WTC11 (cell line): ENCODE data around the gene NPAS3. TPM values are rescaled to one million over a fixed set of nuclear protein-coding genes. Genes with fewer than 3 reads are reported as not detected.

ENCODE experiments used
- ATAC-seq: fragments of 200-7000 bp; cut with Tn5 transposase; 2 replicates; pipeline ENCODE4 v1.10.0; 2021; ENCODE audit warnings: mild to moderate bottlenecking, moderate library complexity
- CTCF ChIA-PET: fragments of 300-600 bp; sonication (Branson Sonifier 250); formaldehyde crosslinking; loops from one replicate; lab custom pipeline; 2021; ENCODE audit warnings: antibody characterized with exemption; lab: Charles Lee
- POLR2A ChIA-PET: fragments of 350-600 bp; sonication (Branson Sonifier 250); formaldehyde crosslinking; loops from one replicate; lab custom pipeline; 2021; ENCODE audit warnings: antibody characterized with exemption; lab: Charles Lee
- DNase-seq: peaks from one replicate; pipeline ENCODE4 v3.0.0; 2021; ENCODE audit warnings: low spot score
- H3K27ac Mint-ChIP-seq: 2 replicates; pipeline ENCODE4 v1.8.0; 2021; ENCODE audit warnings: mixed read lengths
- H3K27me3 Mint-ChIP-seq: 2 replicates; pipeline ENCODE4 v1.8.0; 2021; ENCODE audit warnings: low read depth, mild to moderate bottlenecking, moderate library complexity, mixed read lengths
- H3K36me3 Mint-ChIP-seq: 2 replicates; pipeline ENCODE4 v1.8.0; 2021; ENCODE audit warnings: mixed read lengths
- H3K4me1 Mint-ChIP-seq: 2 replicates; pipeline ENCODE4 v1.8.0; 2022; ENCODE audit warnings: mixed read lengths
- H3K4me3 Mint-ChIP-seq: 2 replicates; pipeline ENCODE4 v1.8.0; 2021; ENCODE audit warnings: mild to moderate bottlenecking, moderate library complexity, mixed read lengths
- H3K9me3 Mint-ChIP-seq: 2 replicates; pipeline ENCODE4 v1.8.0; 2021; ENCODE audit warnings: mixed read lengths
- CREM ChIP-seq: sonication (generic); formaldehyde crosslinking; IDR thresholded peaks from 2 replicates; pipeline ENCODE4 v1.8.1; 2022; ENCODE audit warnings: mild to moderate bottlenecking, missing genetic modification reagents, moderate library complexity
- EMX1 ChIP-seq: fragments of 250-450 bp; sonication (Bioruptor Pico); IDR thresholded peaks from 2 replicates; pipeline ENCODE4 v1.8.0; 2021; ENCODE audit warnings: mild to moderate bottlenecking
- ETV6 ChIP-seq: sonication (generic); formaldehyde crosslinking; IDR thresholded peaks from 2 replicates; pipeline ENCODE4 v1.8.1; 2022; ENCODE audit warnings: mild to moderate bottlenecking, missing genetic modification reagents
- FOXJ3 ChIP-seq: sonication (generic); formaldehyde crosslinking; IDR thresholded peaks from 2 replicates; pipeline ENCODE4 v1.9.0; 2021; ENCODE audit warnings: missing genetic modification reagents, mild to moderate bottlenecking, borderline replicate concordance
- GRHL2 ChIP-seq: fragments of 250-450 bp; sonication (Bioruptor Pico); IDR thresholded peaks from 2 replicates; pipeline ENCODE4 v1.8.0; 2022; ENCODE audit warnings: mild to moderate bottlenecking, moderate library complexity; ENCODE audit not compliant: insufficient replicate concordance, severe bottlenecking
- GTF2I ChIP-seq: fragments of 250-450 bp; sonication (Bioruptor Pico); conservative IDR thresholded peaks from 2 replicates; pipeline ENCODE4 v1.4.0; 2021; ENCODE audit warnings: mild to moderate bottlenecking
- HMGA2 ChIP-seq: fragments of 250-450 bp; sonication (Bioruptor Pico); IDR thresholded peaks from 2 replicates; pipeline ENCODE4 v1.4.0; 2021; ENCODE audit warnings: mild to moderate bottlenecking, moderate library complexity
- IRF2 ChIP-seq: sonication (generic); formaldehyde crosslinking; IDR thresholded peaks from 2 replicates; pipeline ENCODE4 v1.8.0; 2022; ENCODE audit warnings: low read depth, missing genetic modification reagents, borderline replicate concordance
- KAT7 ChIP-seq: sonication (generic); formaldehyde crosslinking; IDR thresholded peaks from 2 replicates; pipeline ENCODE4 v1.8.1; 2023; ENCODE audit warnings: missing genetic modification reagents, mild to moderate bottlenecking, borderline replicate concordance
- NR2C2 ChIP-seq: sonication (generic); formaldehyde crosslinking; IDR thresholded peaks from 2 replicates; pipeline ENCODE4 v1.8.0; 2022; ENCODE audit warnings: mild to moderate bottlenecking, missing genetic modification reagents
- PRRX2 ChIP-seq: fragments of 250-450 bp; sonication (Bioruptor Pico); IDR thresholded peaks from 2 replicates; pipeline ENCODE4 v1.8.0; 2021; ENCODE audit warnings: mild to moderate bottlenecking
- RELA ChIP-seq: sonication (generic); formaldehyde crosslinking; IDR thresholded peaks from 2 replicates; pipeline ENCODE4 v1.8.1; 2022; ENCODE audit warnings: missing genetic modification reagents, mild to moderate bottlenecking, borderline replicate concordance
- TEAD1 ChIP-seq: sonication (generic); formaldehyde crosslinking; IDR thresholded peaks from 2 replicates; pipeline ENCODE4 v1.8.0; 2022; ENCODE audit warnings: mild to moderate bottlenecking, missing genetic modification reagents
- ZNF138 ChIP-seq: sonication (generic); formaldehyde crosslinking; conservative IDR thresholded peaks from 2 replicates; pipeline ENCODE4 v1.8.1; 2022; ENCODE audit warnings: mild to moderate bottlenecking, moderate library complexity, missing genetic modification reagents
- ZNF317 ChIP-seq: sonication (generic); formaldehyde crosslinking; IDR thresholded peaks from 2 replicates; pipeline ENCODE4 v1.8.1; 2023; ENCODE audit warnings: low read depth, mild to moderate bottlenecking, moderate library complexity, missing genetic modification reagents, borderline replicate concordance
- ZNF671 ChIP-seq: fragments of 250-450 bp; sonication (Bioruptor Pico); IDR thresholded peaks from 2 replicates; pipeline ENCODE4 v1.8.0; 2021; ENCODE audit warnings: mild to moderate bottlenecking
- total RNA-seq: library from RNA; stranded (reverse); gene quantifications from 3 replicates; pipeline ENCODE4 v1.2.3, GENCODE V29; 2021
- TF ChIP-seq, protein P1 (sequence below): fragments of 200-600 bp; IDR thresholded peaks from 2 replicates; pipeline ENCODE4 v1.8.0; 2022; ENCODE audit warnings: antibody characterized with exemption
- TF ChIP-seq, protein P2 (sequence below): sonication (generic); formaldehyde crosslinking; conservative IDR thresholded peaks from 2 replicates; pipeline ENCODE4 v1.8.1; 2022; ENCODE audit warnings: mild to moderate bottlenecking, missing genetic modification reagents
- TF ChIP-seq, protein P3 (sequence below): sonication (generic); formaldehyde crosslinking; conservative IDR thresholded peaks from 2 replicates; pipeline ENCODE4 v1.8.1; 2023; ENCODE audit warnings: mild to moderate bottlenecking, low read depth, missing genetic modification reagents, moderate library complexity
- TF ChIP-seq, protein P4 (sequence below): sonication (generic); formaldehyde crosslinking; IDR thresholded peaks from 2 replicates; pipeline ENCODE4 v1.8.1; 2023; ENCODE audit warnings: mild to moderate bottlenecking, missing genetic modification reagents, moderate library complexity
- TF ChIP-seq, protein P5 (sequence below): fragments of 250-450 bp; sonication (Bioruptor Pico); IDR thresholded peaks from 2 replicates; pipeline ENCODE4 v1.9.0; 2021; ENCODE audit warnings: mild to moderate bottlenecking
- TF ChIP-seq, protein P6 (sequence below): sonication (generic); formaldehyde crosslinking; IDR thresholded peaks from 2 replicates; pipeline ENCODE4 v1.8.1; 2023; ENCODE audit warnings: mild to moderate bottlenecking, missing genetic modification reagents, borderline replicate concordance

The NPAS3 gene
- total RNA-seq, 1 experiment from 2014 or later, result 3.2 TPM

DNA sequence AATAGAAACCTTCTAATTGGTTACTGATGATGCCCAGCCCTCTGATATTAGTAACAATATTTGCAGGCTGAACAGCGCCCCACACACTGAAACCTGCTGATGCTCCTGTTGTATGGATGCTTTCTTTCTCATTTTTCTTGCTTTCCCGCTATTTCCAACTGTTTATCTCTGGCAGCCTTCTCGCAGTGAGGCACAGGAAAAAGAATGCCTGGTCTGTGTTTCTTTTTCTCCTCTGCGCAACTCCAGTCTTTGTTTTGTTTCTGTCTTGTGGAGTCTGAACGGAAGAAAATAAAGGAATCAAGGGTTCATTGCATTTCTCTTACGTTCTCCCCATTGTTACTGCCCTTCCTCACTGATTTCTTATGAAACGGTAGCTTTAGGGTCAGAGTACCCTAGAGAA is 561.0 kb downstream of the NPAS3 start (continued):
- TF ChIP-seq, protein P1, sequence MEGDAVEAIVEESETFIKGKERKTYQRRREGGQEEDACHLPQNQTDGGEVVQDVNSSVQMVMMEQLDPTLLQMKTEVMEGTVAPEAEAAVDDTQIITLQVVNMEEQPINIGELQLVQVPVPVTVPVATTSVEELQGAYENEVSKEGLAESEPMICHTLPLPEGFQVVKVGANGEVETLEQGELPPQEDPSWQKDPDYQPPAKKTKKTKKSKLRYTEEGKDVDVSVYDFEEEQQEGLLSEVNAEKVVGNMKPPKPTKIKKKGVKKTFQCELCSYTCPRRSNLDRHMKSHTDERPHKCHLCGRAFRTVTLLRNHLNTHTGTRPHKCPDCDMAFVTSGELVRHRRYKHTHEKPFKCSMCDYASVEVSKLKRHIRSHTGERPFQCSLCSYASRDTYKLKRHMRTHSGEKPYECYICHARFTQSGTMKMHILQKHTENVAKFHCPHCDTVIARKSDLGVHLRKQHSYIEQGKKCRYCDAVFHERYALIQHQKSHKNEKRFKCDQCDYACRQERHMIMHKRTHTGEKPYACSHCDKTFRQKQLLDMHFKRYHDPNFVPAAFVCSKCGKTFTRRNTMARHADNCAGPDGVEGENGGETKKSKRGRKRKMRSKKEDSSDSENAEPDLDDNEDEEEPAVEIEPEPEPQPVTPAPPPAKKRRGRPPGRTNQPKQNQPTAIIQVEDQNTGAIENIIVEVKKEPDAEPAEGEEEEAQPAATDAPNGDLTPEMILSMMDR, result no peak

DNA sequence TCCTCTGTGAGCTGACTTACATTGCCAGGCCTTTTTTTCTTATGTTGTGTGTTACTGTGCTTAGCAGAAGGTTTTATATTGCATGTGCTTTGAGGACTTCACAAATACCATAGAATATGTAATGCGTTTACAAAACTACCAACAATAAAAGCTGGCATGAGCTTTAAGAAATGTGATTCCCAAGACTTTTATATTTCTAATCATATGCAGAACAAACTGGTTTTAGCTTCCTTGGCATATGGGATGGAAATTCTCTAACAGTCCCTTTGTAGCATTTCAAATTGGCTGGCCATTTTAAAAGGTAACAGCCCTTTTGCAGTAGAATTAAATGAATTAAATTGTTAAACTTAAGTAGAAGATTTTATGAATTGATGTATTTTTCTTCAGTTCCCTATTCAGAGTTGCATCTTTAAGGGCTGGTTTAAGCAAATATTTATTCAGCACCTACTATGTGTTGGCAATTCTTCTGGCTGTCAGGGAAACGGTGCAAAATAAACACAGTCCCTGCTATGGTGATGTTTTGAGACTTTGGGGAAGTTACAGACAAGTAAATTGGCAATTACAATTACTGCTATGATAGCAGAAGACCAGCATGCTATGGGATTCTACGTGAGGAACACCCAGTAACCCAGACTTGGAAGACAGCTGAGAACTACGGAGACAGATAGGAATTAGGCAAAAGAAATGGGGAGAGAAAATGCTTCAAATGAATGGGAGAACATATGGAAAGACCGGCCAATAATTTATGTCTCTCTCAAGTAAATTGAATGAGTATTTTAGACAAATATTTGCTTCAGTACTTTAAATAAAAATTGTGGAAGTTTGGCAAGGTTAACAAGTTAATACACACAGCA is 565.8 kb downstream of the NPAS3 start:
- TF ChIP-seq RELA (CRISPR knock-in tag) (no peak), FOXJ3 (CRISPR knock-in tag) (no peak), ZNF671 (CRISPR knock-in tag) (no peak), GTF2I (no peak)
- TF ChIP-seq, all 79 proteins: peak for 0
- POLR2A ChIA-PET, result no interaction called here
- no peaks in the 10 kb centered on the region for H3K9me3 Mint-ChIP-seq
- no peak for ATAC-seq
- H3K27me3 Mint-ChIP-seq, result no peaks in the 10 kb centered on the region
- CTCF ChIA-PET, result no interaction called here
- H3K4me1 Mint-ChIP-seq, result no peaks in the 10 kb centered on the region
- no peak overlapping the region for H3K27ac Mint-ChIP-seq
- H3K36me3 Mint-ChIP-seq, result no peaks in the 10 kb centered on the region
- H3K4me3 Mint-ChIP-seq, result no peak overlapping the region
- no peak for DNase-seq

DNA sequence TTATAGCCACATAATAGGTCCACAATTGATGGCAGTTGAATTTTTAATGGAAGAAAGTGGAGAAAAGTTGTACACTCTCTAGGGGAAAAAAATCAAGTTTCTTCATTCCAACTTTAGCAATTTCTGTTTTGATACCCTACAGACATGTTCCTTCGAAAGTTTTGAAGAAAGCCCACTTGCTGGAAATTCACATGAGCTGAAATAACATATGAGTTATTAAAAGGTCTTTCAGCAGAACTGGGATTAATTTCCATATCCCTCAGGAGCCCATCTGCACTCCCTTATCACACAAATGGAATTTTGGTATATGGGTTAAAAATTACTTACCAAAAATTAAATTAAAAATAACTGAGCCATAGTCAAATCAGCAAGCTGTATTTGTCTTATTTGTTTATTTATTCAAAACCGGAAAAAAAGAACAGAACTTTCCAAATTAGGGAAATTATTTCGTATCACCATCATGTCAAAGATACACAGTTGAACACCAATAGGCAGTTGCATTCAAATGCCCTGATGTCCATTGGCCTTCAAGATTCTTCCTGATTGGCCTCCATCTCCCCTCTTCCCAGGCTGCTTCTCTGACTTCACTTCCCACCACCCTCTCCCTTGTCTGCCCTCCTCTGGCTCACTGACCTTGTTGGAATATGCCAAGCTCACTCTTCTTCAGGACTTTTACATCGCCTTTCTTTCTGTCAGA is 566.7 kb downstream of the NPAS3 start:
- DNase-seq (no peak), ATAC-seq (no peak)
- no peak overlapping the region for H3K4me3 Mint-ChIP-seq
- no peaks in the 10 kb centered on the region for H3K9me3 Mint-ChIP-seq
- POLR2A ChIA-PET, result no interaction called here
- no peaks in the 10 kb centered on the region for H3K36me3 Mint-ChIP-seq
- CTCF ChIA-PET, result no interaction called here
- H3K27me3 Mint-ChIP-seq, result no peaks in the 10 kb centered on the region
- H3K4me1 Mint-ChIP-seq, result peaks cover 6% of the 10 kb centered on the region
- no peak overlapping the region for H3K27ac Mint-ChIP-seq
- no peak for TF ChIP-seq PRRX2 (CRISPR knock-in tag)
- TF ChIP-seq, protein P2, sequence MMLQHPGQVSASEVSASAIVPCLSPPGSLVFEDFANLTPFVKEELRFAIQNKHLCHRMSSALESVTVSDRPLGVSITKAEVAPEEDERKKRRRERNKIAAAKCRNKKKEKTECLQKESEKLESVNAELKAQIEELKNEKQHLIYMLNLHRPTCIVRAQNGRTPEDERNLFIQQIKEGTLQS, result no peak
- TF ChIP-seq CREM (CRISPR knock-in tag), result no peak
- TF ChIP-seq, protein P3, sequence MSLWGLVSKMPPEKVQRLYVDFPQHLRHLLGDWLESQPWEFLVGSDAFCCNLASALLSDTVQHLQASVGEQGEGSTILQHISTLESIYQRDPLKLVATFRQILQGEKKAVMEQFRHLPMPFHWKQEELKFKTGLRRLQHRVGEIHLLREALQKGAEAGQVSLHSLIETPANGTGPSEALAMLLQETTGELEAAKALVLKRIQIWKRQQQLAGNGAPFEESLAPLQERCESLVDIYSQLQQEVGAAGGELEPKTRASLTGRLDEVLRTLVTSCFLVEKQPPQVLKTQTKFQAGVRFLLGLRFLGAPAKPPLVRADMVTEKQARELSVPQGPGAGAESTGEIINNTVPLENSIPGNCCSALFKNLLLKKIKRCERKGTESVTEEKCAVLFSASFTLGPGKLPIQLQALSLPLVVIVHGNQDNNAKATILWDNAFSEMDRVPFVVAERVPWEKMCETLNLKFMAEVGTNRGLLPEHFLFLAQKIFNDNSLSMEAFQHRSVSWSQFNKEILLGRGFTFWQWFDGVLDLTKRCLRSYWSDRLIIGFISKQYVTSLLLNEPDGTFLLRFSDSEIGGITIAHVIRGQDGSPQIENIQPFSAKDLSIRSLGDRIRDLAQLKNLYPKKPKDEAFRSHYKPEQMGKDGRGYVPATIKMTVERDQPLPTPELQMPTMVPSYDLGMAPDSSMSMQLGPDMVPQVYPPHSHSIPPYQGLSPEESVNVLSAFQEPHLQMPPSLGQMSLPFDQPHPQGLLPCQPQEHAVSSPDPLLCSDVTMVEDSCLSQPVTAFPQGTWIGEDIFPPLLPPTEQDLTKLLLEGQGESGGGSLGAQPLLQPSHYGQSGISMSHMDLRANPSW (CRISPR knock-in tag), result no peak
- TF ChIP-seq KAT7 (CRISPR knock-in tag), result no peak
- TF ChIP-seq ETV6 (CRISPR knock-in tag), result no peak
- TF ChIP-seq, protein P4, sequence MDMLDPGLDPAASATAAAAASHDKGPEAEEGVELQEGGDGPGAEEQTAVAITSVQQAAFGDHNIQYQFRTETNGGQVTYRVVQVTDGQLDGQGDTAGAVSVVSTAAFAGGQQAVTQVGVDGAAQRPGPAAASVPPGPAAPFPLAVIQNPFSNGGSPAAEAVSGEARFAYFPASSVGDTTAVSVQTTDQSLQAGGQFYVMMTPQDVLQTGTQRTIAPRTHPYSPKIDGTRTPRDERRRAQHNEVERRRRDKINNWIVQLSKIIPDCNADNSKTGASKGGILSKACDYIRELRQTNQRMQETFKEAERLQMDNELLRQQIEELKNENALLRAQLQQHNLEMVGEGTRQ, result no peak
- TF ChIP-seq, protein P5, sequence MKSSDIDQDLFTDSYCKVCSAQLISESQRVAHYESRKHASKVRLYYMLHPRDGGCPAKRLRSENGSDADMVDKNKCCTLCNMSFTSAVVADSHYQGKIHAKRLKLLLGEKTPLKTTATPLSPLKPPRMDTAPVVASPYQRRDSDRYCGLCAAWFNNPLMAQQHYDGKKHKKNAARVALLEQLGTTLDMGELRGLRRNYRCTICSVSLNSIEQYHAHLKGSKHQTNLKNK, result no peak
- no peak for TF ChIP-seq EMX1 (CRISPR knock-in tag)
- no peak for TF ChIP-seq IRF2
- no peak for TF ChIP-seq GRHL2
- TF ChIP-seq ZNF317 (CRISPR knock-in tag), result no peak
- TF ChIP-seq HMGA2 (CRISPR knock-in tag), result no peak
- TF ChIP-seq TEAD1 (CRISPR knock-in tag), result no peak
- TF ChIP-seq NR2C2 (CRISPR knock-in tag), result no peak
- TF ChIP-seq, protein P6, sequence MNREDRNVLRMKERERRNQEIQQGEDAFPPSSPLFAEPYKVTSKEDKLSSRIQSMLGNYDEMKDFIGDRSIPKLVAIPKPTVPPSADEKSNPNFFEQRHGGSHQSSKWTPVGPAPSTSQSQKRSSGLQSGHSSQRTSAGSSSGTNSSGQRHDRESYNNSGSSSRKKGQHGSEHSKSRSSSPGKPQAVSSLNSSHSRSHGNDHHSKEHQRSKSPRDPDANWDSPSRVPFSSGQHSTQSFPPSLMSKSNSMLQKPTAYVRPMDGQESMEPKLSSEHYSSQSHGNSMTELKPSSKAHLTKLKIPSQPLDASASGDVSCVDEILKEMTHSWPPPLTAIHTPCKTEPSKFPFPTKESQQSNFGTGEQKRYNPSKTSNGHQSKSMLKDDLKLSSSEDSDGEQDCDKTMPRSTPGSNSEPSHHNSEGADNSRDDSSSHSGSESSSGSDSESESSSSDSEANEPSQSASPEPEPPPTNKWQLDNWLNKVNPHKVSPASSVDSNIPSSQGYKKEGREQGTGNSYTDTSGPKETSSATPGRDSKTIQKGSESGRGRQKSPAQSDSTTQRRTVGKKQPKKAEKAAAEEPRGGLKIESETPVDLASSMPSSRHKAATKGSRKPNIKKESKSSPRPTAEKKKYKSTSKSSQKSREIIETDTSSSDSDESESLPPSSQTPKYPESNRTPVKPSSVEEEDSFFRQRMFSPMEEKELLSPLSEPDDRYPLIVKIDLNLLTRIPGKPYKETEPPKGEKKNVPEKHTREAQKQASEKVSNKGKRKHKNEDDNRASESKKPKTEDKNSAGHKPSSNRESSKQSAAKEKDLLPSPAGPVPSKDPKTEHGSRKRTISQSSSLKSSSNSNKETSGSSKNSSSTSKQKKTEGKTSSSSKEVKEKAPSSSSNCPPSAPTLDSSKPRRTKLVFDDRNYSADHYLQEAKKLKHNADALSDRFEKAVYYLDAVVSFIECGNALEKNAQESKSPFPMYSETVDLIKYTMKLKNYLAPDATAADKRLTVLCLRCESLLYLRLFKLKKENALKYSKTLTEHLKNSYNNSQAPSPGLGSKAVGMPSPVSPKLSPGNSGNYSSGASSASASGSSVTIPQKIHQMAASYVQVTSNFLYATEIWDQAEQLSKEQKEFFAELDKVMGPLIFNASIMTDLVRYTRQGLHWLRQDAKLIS (CRISPR knock-in tag), result no peak
- TF ChIP-seq ZNF138, result no peak
